COLO829 (cell line): ENCODE measurements around the gene NFATC1.

Experiments used
- DNase-seq: peaks from one replicate; pipeline ENCODE4 v3.0.0; 2012; ENCODE audit warnings: low spot score

NFATC1 gene

DNA sequence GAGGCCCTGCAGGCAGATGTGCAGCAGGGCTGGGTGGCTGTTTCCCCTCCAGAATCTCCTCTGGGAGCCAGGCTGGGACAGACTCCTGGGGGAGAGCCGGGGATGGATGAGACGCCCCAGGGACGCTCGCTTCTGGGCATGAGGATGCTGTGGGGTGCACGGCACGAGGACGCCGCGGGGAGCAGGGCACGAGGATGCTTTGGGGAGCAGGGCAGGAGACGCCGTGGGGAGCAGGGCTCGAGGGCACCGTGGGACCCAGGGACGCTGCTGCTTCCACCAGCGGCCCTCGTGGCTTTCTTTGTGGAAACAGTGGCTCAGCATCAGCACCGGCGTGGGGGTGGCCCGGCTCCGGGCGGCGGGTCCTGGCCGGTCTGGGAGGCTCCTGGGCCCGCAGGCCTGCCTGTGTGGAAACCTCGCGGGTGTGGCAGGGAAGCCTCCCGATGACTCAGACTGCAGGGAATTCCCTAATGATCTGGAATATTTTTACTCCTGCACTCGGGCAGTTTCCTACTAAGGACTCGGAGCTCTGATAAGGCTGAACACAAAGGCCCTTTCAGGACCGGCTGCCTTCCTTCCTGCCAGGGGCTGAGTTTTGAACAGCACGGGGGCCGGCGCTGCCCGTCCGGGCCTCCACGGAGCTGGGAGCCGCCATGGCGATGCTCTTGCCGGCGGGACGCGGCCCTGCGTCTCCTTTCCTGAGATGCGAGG, 62.6 kb downstream of the NFATC1 start:
- DNase-seq, result peak; percentile 96

DNA sequence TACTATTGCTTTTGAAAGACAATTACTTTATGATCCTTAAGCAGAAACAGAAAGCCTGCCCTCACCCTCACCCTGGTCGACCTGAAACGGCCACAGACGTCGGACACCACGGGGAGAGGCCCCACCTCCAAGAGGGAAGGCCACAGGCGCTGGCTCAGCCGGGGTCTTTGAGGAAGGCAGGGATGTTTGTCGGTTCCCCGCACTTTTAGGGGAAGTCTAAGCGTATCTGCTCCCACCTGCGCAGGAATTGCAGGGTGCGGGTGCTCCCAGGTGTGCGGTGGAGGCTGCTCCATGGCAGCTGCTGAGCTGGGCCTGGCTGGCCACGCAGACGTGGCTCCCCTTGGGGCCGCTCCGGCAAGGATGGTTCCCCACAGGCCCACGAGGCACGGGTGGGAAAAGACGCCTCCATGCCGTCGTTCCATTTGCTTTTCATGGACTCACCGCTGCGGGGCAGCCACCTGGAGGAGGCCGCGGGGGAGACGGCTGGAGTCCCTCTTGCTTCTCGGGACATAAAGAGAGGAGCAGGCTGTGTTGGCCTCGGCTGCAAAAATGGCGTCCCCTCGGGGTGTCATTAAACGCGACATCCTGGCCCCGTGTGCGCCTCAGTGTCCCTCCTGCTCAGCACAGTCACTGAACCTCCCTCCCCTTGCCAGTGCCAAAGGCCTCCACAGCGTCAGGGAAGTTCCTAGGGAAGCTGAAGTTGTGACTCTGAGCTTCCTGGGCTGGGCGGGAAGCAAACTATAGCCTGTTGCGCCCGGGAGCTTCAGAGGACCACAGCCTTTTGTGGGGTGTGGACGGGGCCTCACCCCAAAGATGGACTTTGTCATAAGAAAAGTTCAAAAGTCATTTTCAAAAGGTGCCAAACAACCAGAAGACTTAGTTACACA, 63.4 kb downstream of the NFATC1 start:
- no peak for DNase-seq

DNA sequence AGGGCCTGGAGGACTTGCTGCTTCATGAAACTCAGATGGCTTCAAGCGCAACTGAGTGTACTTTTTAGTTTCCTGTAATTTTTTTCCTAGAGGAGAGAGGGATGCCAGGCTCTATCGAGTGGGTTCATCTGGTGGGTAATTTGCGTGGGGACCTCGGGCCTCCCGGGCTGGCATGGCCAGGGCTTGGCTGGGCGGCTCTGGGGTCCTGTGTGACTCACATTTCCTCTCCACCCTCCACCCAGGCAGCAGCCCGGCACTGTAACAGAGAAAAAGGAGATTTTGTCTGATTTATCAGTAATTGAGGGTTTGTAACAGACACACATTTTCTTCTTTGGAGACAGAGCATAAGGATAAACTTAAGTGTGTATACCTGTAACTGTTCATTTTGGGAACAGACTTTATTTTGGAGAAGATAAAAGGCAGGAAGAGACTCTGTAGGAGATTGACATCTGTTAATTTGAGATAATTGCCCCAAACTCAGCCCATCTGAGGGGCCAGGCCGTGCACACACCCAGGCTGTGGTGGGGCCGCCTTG, 64.3 kb downstream of the NFATC1 start:
- DNase-seq, result peak; percentile 15

GRCh38 chr18:79460481-79461300, 65.0 kb downstream of the NFATC1 start:
- DNase-seq, result peak; percentile 66

- DNase-seq, result no peak
Measured at GRCh38 chr18:79461627-79462026, 65.9 kb downstream of the NFATC1 start.

DNA sequence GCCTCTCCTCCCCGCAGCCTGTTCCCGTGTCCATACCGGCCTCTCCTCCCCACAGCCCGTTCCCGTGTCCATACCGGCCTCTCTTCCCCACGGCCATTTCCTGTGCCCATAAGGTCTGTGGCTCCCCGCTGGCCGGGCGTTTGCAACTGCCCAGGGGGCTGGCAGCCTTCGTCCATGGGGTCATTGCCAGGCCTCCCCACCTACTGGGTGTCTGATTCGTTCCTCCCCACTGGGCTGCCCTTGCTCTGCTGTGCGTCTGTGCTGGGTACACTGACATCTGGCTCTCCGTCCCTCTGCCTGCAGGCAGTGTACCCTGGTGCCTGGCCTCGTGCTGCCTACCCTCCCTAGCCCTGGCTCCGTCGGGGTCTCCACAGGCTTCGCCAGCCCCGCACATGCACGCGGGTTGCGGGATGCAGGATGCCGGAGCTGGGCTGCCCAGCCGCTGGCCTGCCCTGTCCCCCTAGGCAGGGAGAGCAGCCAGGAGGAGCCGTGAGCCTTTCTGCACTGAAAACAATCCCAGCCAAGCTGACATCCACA, 67.8 kb downstream of the NFATC1 start:
- no peak for DNase-seq

GRCh38 chr18:79465392-79465991, 69.8 kb downstream of the NFATC1 start:
- no peak for DNase-seq

- no peak for DNase-seq
Measured at GRCh38 chr18:79466591-79466990, 70.9 kb downstream of the NFATC1 start.

GRCh38 chr18:79467126-79467525, 71.4 kb downstream of the NFATC1 start:
- no peak for DNase-seq

DNA sequence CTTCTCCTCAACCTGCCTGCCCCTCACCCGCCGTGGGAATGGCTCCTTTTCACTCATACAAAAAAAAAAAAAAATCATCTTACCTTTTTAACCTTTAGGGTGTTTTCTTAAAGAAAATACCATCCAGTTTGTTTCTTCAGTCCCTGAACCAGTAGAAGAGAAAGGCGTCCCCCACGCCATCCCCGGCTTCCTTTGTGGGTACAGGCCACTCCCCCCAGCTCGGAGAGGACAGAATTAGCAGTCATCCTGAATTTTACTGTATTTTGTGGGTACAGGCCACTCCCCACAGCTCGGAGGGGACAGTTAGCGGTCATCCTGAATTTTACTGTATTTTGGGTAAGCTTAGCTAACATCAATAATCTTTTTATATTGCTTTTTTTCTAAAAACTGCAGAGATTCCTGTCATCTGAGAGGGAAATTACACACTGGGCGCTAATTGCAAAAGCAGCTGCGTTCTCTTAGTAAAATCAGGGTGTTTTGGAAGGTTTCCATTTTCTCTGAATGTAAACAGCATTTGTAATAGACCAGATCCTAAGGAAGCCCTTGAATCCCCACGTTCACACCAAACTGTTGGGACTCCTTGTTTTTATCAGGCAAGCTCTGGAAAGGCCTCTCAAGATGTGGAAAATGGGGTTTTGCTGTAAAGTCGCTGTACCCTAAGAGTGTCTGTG, 72.5 kb downstream of the NFATC1 start:
- DNase-seq, result no peak

- no peak for DNase-seq
Measured at GRCh38 chr18:79469309-79469708, 73.6 kb downstream of the NFATC1 start.

DNA sequence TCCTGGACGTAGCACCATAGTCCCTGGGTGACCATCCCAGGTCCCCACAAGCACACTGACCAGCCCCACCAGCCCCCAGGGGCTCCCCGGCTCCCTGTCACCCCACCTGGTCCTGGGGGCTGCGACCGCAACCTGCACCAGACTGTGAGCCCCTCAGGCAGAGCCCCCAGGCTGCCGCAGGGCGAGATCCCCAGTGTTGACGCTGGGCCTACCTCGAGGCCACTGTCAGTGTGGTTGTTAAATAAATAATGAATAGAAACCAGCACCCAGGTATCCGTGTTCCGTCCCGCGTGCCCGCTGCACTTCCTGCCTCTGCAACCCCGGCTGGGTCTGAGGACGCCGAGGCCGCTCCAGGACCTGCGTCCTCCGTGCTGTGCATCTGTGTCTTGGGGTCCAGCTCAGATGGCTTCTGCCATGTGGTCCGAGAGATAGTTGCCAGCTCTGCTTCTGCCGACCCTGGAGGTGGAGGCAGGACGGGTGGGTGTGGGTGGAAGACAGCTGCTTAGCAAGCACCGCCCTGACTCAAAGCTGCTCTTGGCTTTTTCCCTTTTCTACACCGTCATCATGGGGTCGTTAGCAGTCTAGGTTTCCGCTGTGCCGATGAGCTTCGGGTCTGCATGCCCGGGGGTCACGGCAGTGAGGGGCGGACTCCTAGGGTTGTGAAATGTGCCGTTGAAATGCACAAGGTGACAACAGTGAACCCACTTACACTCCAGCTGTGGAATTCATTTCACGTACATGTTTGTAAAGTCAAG, 74.2 kb downstream of the NFATC1 start:
- no peak for DNase-seq

DNA sequence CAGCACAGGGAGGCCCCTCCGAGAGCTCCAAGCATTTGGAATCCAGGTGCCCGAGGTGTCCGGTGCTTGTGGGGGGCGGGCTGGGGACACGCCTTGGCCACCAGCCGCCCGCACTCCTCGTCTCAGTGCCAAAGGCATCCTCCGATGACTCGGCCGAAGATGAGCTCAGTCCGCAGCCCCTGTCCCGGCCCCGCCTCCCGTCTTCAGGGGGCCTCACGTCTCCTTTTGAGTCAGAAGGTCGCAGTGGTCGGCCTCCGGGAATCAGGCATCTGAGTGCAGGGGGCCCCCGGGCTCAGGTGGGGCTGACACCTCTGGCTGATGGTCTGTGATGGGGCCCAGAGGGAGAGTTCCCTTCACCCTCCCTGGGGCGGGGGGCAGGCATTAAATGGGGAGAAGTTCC, 74.8 kb downstream of the NFATC1 start:
- DNase-seq, result no peak

- no peak for DNase-seq
Measured at GRCh38 chr18:79471046-79471445, 75.3 kb downstream of the NFATC1 start.

DNA sequence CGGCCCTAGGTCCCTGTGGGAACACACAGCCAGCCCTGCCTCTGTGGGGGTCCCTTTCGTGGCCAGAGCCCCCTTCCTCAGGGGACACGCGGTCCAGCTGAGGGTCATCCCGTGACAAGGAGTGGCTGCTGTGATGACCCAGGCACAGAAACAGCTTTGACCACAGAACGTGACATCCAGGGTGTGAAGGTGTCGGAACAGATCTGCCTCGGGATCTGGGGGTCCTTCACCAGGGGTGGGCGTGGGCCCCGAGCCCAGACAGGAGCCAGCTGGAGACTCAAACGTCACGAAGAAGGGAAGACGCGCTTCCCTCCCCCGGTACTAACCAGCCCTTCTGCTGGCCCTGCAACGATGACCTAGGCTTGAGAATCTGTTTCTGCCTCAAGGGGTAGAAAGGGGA, 75.9 kb downstream of the NFATC1 start:
- DNase-seq, result no peak

GRCh38 chr18:79472176-79472575, 76.4 kb downstream of the NFATC1 start:
- no peak for DNase-seq

DNA sequence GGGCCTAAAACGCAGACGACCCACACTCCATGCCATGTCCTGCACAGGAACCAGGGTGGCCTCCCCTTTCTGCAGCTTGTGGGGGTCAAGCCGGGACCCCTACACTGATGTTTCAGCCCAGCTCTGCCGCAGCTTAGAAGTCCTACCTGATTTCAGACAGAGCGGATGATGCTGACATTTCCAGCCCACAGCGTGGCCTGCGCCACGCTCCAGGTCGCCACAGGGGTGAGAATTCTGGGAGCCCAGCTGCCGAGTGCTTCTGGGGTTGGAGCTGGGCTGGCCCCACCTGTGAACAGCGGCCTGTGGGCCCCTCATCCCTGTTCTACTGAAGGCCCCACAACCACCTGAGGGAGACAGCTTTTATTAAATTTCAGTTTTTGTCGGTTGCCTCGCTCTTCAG, 77.2 kb downstream of the NFATC1 start:
- DNase-seq, result no peak

- peak; percentile 35 for DNase-seq
Measured at GRCh38 chr18:79476031-79476917, 80.5 kb downstream of the NFATC1 start.

DNA sequence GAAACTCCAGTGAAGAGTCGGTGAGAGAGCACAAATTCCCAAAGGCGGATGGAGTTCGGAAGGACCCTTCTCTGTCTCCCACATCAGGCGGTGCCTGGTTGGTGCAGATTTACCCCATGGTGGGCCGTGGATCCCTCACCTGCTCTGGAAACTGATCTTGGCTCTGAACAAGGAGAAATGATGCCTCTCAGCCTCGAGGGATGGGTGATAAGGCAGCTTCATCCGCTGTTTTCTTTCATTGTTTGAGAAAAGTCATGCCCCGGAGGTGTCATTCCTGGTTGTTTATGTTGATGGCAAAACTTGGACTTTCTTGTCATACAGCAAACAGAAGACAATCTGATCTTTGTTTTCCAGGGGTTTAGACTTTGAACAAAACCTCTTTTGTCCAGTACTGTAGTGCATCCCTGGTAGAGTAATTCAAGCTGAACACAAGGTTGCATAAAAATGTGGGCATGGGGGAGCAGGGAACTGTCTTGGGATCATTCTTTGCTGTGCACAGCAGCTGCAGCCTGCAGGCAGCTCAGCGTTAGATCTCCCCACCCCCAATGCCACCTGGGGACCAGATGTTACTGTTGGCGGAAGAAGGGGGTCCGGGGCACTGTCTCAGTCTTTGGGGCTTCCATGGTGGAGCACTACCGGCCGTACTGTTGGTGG, 81.3 kb downstream of the NFATC1 start:
- peak; percentile 92 for DNase-seq
